WTC11 (cell line): Measurements from ENCODE around the gene PKP4.

Experiments used
- ESRRA ChIP-seq: sonication (generic); formaldehyde crosslinking; IDR thresholded peaks from 2 replicates; pipeline ENCODE4 v1.8.1; 2022; ENCODE audit warnings: mild to moderate bottlenecking, missing genetic modification reagents, borderline replicate concordance
- IRF1 ChIP-seq: sonication (generic); formaldehyde crosslinking; IDR thresholded peaks from 2 replicates; pipeline ENCODE4 v1.8.0; 2023; ENCODE audit warnings: missing genetic modification reagents
- KAT7 ChIP-seq: sonication (generic); formaldehyde crosslinking; IDR thresholded peaks from 2 replicates; pipeline ENCODE4 v1.8.1; 2023; ENCODE audit warnings: missing genetic modification reagents, mild to moderate bottlenecking, borderline replicate concordance
- NR2C2 ChIP-seq: sonication (generic); formaldehyde crosslinking; IDR thresholded peaks from 2 replicates; pipeline ENCODE4 v1.8.0; 2022; ENCODE audit warnings: mild to moderate bottlenecking, missing genetic modification reagents
- PRDM15 ChIP-seq: sonication (generic); formaldehyde crosslinking; IDR thresholded peaks from 2 replicates; pipeline ENCODE4 v1.8.0; 2022; ENCODE audit warnings: missing genetic modification reagents
- SP1 ChIP-seq: sonication (generic); formaldehyde crosslinking; conservative IDR thresholded peaks from 2 replicates; pipeline ENCODE4 v1.8.1; 2022; ENCODE audit warnings: missing genetic modification reagents
- ZNF138 ChIP-seq: sonication (generic); formaldehyde crosslinking; conservative IDR thresholded peaks from 2 replicates; pipeline ENCODE4 v1.8.1; 2022; ENCODE audit warnings: mild to moderate bottlenecking, moderate library complexity, missing genetic modification reagents
- ZNF263 ChIP-seq: sonication (generic); formaldehyde crosslinking; IDR thresholded peaks from 2 replicates; pipeline ENCODE4 v1.8.1; 2022; ENCODE audit warnings: low read depth, mild to moderate bottlenecking, moderate library complexity, missing genetic modification reagents
- TF ChIP-seq, protein P1 (sequence below): fragments of 200-600 bp; IDR thresholded peaks from 2 replicates; pipeline ENCODE4 v1.8.0; 2022; ENCODE audit warnings: antibody characterized with exemption
- TF ChIP-seq, protein P2 (sequence below): sonication (generic); formaldehyde crosslinking; IDR thresholded peaks from 2 replicates; pipeline ENCODE4 v1.8.1; 2023; ENCODE audit warnings: mild to moderate bottlenecking, moderate library complexity, missing genetic modification reagents

GRCh38 chr2:158600155-158600802 is 143.5 kb downstream of the PKP4 start:
- TF ChIP-seq IRF1 (CRISPR knock-in tag) (no peak), SP1 (no peak), PRDM15 (CRISPR knock-in tag) (no peak), ZNF263 (CRISPR knock-in tag) (no peak), NR2C2 (CRISPR knock-in tag) (no peak), KAT7 (CRISPR knock-in tag) (no peak), ZNF138 (CRISPR knock-in tag) (no peak), ESRRA (CRISPR knock-in tag) (no peak)
- TF ChIP-seq, protein P1, sequence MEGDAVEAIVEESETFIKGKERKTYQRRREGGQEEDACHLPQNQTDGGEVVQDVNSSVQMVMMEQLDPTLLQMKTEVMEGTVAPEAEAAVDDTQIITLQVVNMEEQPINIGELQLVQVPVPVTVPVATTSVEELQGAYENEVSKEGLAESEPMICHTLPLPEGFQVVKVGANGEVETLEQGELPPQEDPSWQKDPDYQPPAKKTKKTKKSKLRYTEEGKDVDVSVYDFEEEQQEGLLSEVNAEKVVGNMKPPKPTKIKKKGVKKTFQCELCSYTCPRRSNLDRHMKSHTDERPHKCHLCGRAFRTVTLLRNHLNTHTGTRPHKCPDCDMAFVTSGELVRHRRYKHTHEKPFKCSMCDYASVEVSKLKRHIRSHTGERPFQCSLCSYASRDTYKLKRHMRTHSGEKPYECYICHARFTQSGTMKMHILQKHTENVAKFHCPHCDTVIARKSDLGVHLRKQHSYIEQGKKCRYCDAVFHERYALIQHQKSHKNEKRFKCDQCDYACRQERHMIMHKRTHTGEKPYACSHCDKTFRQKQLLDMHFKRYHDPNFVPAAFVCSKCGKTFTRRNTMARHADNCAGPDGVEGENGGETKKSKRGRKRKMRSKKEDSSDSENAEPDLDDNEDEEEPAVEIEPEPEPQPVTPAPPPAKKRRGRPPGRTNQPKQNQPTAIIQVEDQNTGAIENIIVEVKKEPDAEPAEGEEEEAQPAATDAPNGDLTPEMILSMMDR: no peak
- TF ChIP-seq, protein P2, sequence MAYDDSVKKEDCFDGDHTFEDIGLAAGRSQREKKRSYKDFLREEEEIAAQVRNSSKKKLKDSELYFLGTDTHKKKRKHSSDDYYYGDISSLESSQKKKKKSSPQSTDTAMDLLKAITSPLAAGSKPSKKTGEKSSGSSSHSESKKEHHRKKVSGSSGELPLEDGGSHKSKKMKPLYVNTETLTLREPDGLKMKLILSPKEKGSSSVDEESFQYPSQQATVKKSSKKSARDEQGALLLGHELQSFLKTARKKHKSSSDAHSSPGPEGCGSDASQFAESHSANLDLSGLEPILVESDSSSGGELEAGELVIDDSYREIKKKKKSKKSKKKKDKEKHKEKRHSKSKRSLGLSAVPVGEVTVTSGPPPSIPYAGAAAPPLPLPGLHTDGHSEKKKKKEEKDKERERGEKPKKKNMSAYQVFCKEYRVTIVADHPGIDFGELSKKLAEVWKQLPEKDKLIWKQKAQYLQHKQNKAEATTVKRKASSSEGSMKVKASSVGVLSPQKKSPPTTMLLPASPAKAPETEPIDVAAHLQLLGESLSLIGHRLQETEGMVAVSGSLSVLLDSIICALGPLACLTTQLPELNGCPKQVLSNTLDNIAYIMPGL (CRISPR knock-in tag): no peak
